Trophoblast cell (in vitro differentiated cells and primary cell): ENCODE measurements around the gene API5.

Experiments used
- DNase-seq, 2 donors: peaks; one replicate each; pipeline ENCODE4 v3.0.0-alpha.2; 2016
- H2AFZ ChIP-seq: 2 replicates; pipeline ENCODE4 v1.6.1; 2013; ENCODE audit warnings: low read length, moderate library complexity, mild to moderate bottlenecking; ENCODE audit not compliant: insufficient read depth, poor library complexity
- H2AK5ac ChIP-seq: 2 replicates; pipeline ENCODE4 v1.6.1; 2013; ENCODE audit warnings: mild to moderate bottlenecking, low read length
- H2BK120ac ChIP-seq: 2 replicates; pipeline ENCODE4 v1.6.1; 2013; ENCODE audit warnings: low read length, mild to moderate bottlenecking, moderate library complexity; ENCODE audit not compliant: insufficient read depth, poor library complexity
- H2BK12ac ChIP-seq: 2 replicates; pipeline ENCODE4 v1.6.1; 2013; ENCODE audit warnings: mild to moderate bottlenecking, low read length, moderate library complexity
- H2BK5ac ChIP-seq: 2 replicates; pipeline ENCODE4 v1.6.1; 2013; ENCODE audit warnings: low read length, low read depth, moderate library complexity, mild to moderate bottlenecking; ENCODE audit not compliant: poor library complexity
- H3K14ac ChIP-seq: 2 replicates; pipeline ENCODE4 v1.6.1; 2013; ENCODE audit warnings: mild to moderate bottlenecking, low read length
- H3K18ac ChIP-seq: 2 replicates; pipeline ENCODE4 v1.6.1; 2013; ENCODE audit warnings: mild to moderate bottlenecking, low read length
- H3K23ac ChIP-seq: 2 replicates; pipeline ENCODE4 v1.6.1; 2013; ENCODE audit warnings: low read length
- H3K27ac ChIP-seq: 2 replicates; pipeline ENCODE4 v1.5.1; 2013; ENCODE audit warnings: low read depth, mild to moderate bottlenecking, inconsistent platforms, low read length, moderate library complexity
- H3K27me3 ChIP-seq: 2 replicates; pipeline ENCODE4 v1.6.1; 2013; ENCODE audit warnings: inconsistent platforms, mild to moderate bottlenecking, low read length, moderate library complexity; ENCODE audit not compliant: insufficient read depth
- H3K36me3 ChIP-seq, 2 experiments: 1 replicate in 1 of 2; 2 replicates in 1 of 2; pipeline ENCODE4 v1.6.1; 2013; ENCODE audit warnings: low read length in 2 of 2, mild to moderate bottlenecking in 2 of 2, moderate library complexity in 1 of 2; ENCODE audit not compliant: insufficient read depth in 2 of 2, control insufficient read depth in 1 of 2
- H3K4ac ChIP-seq: 2 replicates; pipeline ENCODE4 v1.6.1; 2013; ENCODE audit warnings: low read depth, mild to moderate bottlenecking, low read length, moderate library complexity
- H3K4me1 ChIP-seq, 2 experiments: 1 replicate in 1 of 2; 2 replicates in 1 of 2; pipeline ENCODE4 v1.6.1; 2013; ENCODE audit warnings: low read length in 2 of 2, mild to moderate bottlenecking in 2 of 2, moderate library complexity in 1 of 2; ENCODE audit not compliant: insufficient read depth in 2 of 2, control insufficient read depth in 1 of 2
- H3K4me2 ChIP-seq: 2 replicates; pipeline ENCODE4 v1.6.1; 2013; ENCODE audit warnings: inconsistent platforms, mild to moderate bottlenecking, low read length, moderate library complexity
- H3K4me3 ChIP-seq: 2 replicates; pipeline ENCODE4 v1.5.1; 2013; ENCODE audit warnings: mild to moderate bottlenecking, low read depth, low read length, inconsistent platforms
- H3K79me1 ChIP-seq: one replicate; pipeline ENCODE4 v1.6.1; 2013; ENCODE audit warnings: low read length
- H3K79me2 ChIP-seq: 2 replicates; pipeline ENCODE4 v1.6.1; 2013; ENCODE audit warnings: low read length, mild to moderate bottlenecking; ENCODE audit not compliant: control insufficient read depth, insufficient read depth, poor library complexity
- H3K9ac ChIP-seq: 2 replicates; pipeline ENCODE4 v1.6.1; 2013; ENCODE audit warnings: mild to moderate bottlenecking, low read length
- H3K9me3 ChIP-seq: 2 replicates; pipeline ENCODE4 v1.6.1; 2013; ENCODE audit warnings: low read depth, mild to moderate bottlenecking, control low read depth, inconsistent platforms, low read length; ENCODE audit not compliant: insufficient read depth
- H4K12ac ChIP-seq: 2 replicates; pipeline ENCODE4 v1.6.1; 2013; ENCODE audit warnings: low read depth, mild to moderate bottlenecking, low read length, moderate library complexity
- H4K8ac ChIP-seq: 2 replicates; pipeline ENCODE4 v1.6.1; 2013; ENCODE audit warnings: low read depth, mild to moderate bottlenecking, low read length, moderate library complexity
- H4K91ac ChIP-seq: one replicate; pipeline ENCODE4 v1.6.1; 2013; ENCODE audit warnings: low read depth, mild to moderate bottlenecking, low read length, moderate library complexity
- WGBS: extraction: QIAGEN DNeasy Blood & Tissue Kit; methylation state at CpG from one replicate; pipeline ENCODE4 v1.1.7; 2013; ENCODE audit warnings: missing lambda C conversion rate; ENCODE audit not compliant: insufficient read length, insufficient coverage; ENCODE audit errors: extremely low coverage; 5-methylcytosine and 5-hydroxymethylcytosine counted together

Gene API5

DNA sequence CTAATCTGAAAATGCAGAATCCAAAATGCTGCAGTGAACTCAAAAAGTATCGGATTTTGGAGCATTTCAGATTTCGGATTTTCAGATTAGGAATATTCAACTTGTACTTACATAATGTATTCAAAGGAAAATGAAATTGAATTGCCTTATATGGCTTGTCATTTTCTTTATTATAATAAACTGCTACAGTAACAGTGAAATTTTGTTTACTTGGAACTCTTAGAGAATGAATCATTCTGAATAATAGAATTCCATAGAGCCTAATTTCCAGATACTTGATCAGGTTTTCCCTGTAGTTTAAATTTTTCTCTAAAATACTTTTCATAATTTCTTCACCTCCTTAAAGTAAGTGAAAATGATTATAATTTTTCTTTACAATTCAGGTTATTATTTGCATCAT, 64.3 kb downstream of the API5 start:
- Histone ChIP-seq H3K23ac (no peak overlapping the region), H2AFZ (no peak overlapping the region), H2AK5ac (no peak overlapping the region), H3K79me1 (no peaks in the 10 kb centered on the region), H2BK12ac (no peak overlapping the region), H3K27ac (no peak overlapping the region), H2BK5ac (no peak overlapping the region), H3K4me2 (no peak overlapping the region), H3K79me2 (no peaks in the 10 kb centered on the region), H3K27me3 (no peaks in the 10 kb centered on the region), H3K4me3 (no peak overlapping the region), H3K36me3 (peaks cover under 1 to 3% of the 10 kb centered on the region in 2 experiments), H3K4me1 (no peaks in the 10 kb centered on the region), H4K12ac (no peak overlapping the region), H3K4ac (no peak overlapping the region), H2BK120ac (no peak overlapping the region), H3K14ac (no peak overlapping the region), H4K91ac (no peak overlapping the region), H3K18ac (no peak overlapping the region), H3K9ac (no peak overlapping the region), H4K8ac (no peak overlapping the region), H3K9me3 (no peaks in the 10 kb centered on the region)
- WGBS = no CpG with 5 or more reads among the region's 2 CpGs
- DNase-seq = no peak

DNA sequence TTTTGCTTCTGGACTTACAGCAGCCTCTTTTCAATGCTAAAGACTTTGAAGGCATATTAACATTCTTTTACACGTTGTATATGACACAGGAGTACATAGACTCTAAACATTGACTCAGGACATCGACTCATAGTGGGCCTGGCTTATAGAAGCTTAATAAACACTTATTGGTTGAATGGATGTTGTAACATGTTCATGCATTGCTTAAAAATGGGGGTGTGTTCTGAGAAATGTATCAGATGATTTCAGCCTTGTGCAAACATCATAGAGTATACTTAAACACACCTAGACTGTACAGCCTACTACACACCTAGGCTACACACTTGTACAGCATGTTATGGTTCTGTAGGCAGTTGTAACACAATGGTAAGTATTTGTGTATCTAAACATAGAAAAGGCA, 64.8 kb downstream of the API5 start:
- H2AFZ ChIP-seq = no peak overlapping the region
- no peak overlapping the region for H3K4me2 ChIP-seq
- no peak overlapping the region for H3K9ac ChIP-seq
- no peaks in the 10 kb centered on the region for H3K79me2 ChIP-seq
- peaks cover 0 to 3% of the 10 kb centered on the region in 2 experiments for H3K36me3 ChIP-seq
- no peak for DNase-seq
- no peak overlapping the region for H4K91ac ChIP-seq
- H4K12ac ChIP-seq = no peak overlapping the region
- H2BK120ac ChIP-seq = no peak overlapping the region
- no peaks in the 10 kb centered on the region for H3K9me3 ChIP-seq
- H3K18ac ChIP-seq = no peak overlapping the region
- no peak overlapping the region for H3K27ac ChIP-seq
- H3K27me3 ChIP-seq = no peaks in the 10 kb centered on the region
- no peak overlapping the region for H2AK5ac ChIP-seq
- no peak overlapping the region for H3K4me3 ChIP-seq
- H2BK5ac ChIP-seq = no peak overlapping the region
- WGBS = no CpG with 5 or more reads among the region's 2 CpGs
- no peak overlapping the region for H3K14ac ChIP-seq
- no peak overlapping the region for H3K23ac ChIP-seq
- H2BK12ac ChIP-seq = no peak overlapping the region
- H4K8ac ChIP-seq = no peak overlapping the region
- no peaks in the 10 kb centered on the region for H3K4me1 ChIP-seq
- no peaks in the 10 kb centered on the region for H3K79me1 ChIP-seq
- no peak overlapping the region for H3K4ac ChIP-seq

- H2AFZ ChIP-seq = no peak overlapping the region
- no peak overlapping the region for H4K91ac ChIP-seq
- no peak overlapping the region for H3K18ac ChIP-seq
- no peak overlapping the region for H3K27ac ChIP-seq
- peaks cover 0 to 3% of the 10 kb centered on the region in 2 experiments for H3K36me3 ChIP-seq
- no peak overlapping the region for H3K9ac ChIP-seq
- no peaks in the 10 kb centered on the region for H3K4me1 ChIP-seq
- no peaks in the 10 kb centered on the region for H3K9me3 ChIP-seq
- no peaks in the 10 kb centered on the region for H3K27me3 ChIP-seq
- H4K8ac ChIP-seq = no peak overlapping the region
- H3K23ac ChIP-seq = no peak overlapping the region
- H2BK5ac ChIP-seq = no peak overlapping the region
- DNase-seq = no peak
- H3K79me1 ChIP-seq = no peaks in the 10 kb centered on the region
- no peaks in the 10 kb centered on the region for H3K79me2 ChIP-seq
- H3K14ac ChIP-seq = no peak overlapping the region
- no peak overlapping the region for H2BK120ac ChIP-seq
- H2AK5ac ChIP-seq = no peak overlapping the region
- H3K4ac ChIP-seq = no peak overlapping the region
- H4K12ac ChIP-seq = no peak overlapping the region
- H2BK12ac ChIP-seq = no peak overlapping the region
- no peak overlapping the region for H3K4me3 ChIP-seq
- no peak overlapping the region for H3K4me2 ChIP-seq
Measured at GRCh38 chr11:43377389-43377788, 65.6 kb downstream of the API5 start.

DNA sequence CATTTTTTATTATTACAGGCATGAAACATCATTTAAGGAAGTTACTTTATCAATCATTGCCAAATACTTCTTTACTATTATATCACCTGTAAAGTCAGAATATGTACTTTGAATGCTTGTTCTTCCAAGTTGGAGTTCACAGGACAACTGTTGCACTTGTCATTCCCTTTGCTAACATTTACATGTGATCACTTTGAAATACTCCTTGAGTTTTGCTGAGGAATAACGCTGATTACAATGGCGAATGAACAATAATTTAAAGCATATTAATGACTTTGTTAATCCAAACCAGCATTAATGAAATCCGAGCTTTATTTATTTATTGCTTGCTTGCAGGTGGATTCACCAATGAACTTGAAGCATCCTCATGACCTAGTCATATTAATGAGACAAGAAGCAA, 67.1 kb downstream of the API5 start:
- Histone ChIP-seq H3K23ac (no peak overlapping the region), H2BK120ac (no peak overlapping the region), H2AFZ (no peak overlapping the region), H2AK5ac (no peak overlapping the region), H3K79me2 (no peaks in the 10 kb centered on the region), H3K18ac (no peak overlapping the region), H3K4ac (no peak overlapping the region), H3K79me1 (no peaks in the 10 kb centered on the region), H4K8ac (no peak overlapping the region), H3K9ac (no peak overlapping the region), H3K27me3 (no peaks in the 10 kb centered on the region), H3K4me3 (no peak overlapping the region), H3K27ac (no peak overlapping the region), H4K91ac (no peak overlapping the region), H2BK5ac (no peak overlapping the region), H3K9me3 (no peaks in the 10 kb centered on the region), H3K36me3 (no peaks in the 10 kb centered on the region), H3K14ac (no peak overlapping the region), H2BK12ac (no peak overlapping the region), H3K4me1 (no peaks in the 10 kb centered on the region), H4K12ac (no peak overlapping the region), H3K4me2 (no peak overlapping the region)
- WGBS = no CpG with 5 or more reads among the region's 3 CpGs
- DNase-seq = no peak
